ENCODE data around the gene NEURL4.

The NEURL4 gene

DNA sequence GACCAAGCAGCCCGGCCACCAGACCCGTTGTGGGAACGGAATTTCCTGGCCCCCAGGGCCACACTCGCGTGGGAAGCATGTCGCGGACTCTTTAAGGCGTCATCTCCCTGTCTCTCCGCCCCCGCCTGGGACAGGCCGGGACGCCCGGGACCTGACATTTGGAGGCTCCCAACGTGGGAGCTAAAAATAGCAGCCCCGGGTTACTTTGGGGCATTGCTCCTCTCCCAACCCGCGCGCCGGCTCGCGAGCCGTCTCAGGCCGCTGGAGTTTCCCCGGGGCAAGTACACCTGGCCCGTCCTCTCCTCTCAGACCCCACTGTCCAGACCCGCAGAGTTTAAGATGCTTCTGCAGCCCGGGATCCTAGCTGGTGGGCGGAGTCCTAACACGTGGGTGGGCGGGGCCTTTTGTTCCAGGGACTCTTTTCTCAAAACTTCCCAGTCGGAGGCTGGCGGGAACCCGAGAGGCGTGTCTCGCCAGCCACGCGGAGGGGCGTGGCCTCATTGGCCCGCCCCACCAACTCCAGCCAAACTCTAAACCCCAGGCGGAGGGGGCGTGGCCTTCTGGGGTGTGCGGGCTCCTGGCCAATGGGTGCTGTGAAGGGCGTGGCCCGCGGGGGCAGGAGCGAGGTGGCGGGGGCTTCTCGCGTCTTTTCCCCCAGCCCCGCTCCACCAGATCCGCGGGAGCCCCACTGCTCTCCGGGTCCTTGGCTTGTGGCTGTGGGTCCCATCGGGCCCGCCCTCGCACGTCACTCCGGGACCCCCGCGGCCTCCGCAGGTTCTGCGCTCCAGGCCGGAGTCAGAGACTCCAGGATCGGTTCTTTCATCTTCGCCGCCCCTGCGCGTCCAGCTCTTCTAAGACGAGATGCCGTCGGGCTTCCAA is 47.8 kb downstream of the NEURL4 start, which contains the start of gene SLC2A4:
TSS of gene SLC2A4 (plus strand) at position 645 of the 879 bp plus-strand sequence. CDS start at position 862, 217 bp downstream.
- DNase-seq (ENCODE audit: low read depth in 1 of 2, low spot score in 1 of 2) = peak; percentile 42 to 74

DNA sequence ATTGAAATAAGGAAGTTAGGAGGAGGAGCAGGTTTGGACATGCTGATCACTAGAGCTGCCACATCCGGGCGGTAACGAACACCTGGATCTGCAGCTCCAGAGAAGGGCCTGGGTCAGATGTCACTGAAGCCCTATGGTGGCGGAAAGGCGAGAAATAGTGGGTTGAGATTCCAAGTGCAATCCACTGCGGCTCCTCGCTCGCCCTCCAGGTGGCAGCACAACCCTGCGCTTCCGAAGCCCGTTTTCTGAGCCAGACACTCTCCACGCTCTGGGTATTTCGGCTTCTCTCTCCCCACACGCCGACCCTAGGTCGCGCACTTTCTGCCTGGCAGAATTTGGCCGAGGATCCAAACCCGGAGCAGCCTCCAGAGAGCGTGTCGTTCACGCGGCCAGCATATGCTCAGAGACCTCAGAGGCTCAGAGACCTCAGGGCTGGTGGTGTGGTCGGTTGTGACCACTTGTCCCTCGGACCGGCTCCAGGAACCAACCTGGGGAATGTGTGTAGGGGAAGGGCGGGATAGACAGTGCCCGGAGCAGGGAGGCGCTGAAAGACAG is 48.5 kb downstream of the NEURL4 start:
- peak; percentile 75 to 77 for DNase-seq (ENCODE audit: low read depth in 1 of 2, low spot score in 1 of 2)

DNA sequence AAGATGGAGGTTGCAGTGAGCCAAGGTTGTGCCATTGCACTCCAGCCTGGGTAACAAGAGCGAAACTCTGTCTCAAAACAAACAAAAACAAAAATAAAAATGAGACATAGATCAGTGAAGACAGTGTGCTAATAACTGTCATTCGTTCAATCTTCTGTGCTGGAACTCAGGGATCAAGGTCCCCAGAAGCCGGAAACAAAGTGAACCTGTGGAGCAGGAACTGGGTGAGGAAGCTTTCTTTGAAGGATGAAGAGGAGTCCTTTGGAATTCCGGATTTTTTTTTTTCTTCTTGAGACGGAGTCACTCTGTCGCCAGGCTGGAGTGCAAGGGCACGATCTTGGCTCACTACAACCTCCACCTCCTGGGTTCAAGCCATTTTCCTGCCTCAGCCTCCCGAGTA is 49.7 kb downstream of the NEURL4 start:
- DNase-seq (ENCODE audit: low read depth in 1 of 2, low spot score in 1 of 2) = no peak

DNA sequence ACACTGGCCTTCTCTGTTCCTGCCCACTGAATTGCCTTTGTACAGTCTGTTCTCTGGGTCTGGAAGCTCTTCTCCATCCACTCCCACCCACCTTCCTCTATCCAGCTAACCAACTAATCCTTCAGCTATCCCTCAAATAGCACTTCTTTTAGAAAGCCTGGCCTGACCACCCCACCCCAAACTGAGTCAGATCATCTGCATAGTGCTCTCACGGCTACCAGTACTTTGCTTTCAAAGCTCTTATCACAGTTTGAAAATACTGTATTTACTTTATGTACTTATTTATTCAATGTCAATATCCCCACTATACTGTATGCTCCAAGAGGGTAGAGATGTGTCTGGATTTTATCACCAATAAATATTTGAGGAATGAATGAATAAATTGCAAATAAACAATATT is 62.4 kb downstream of the NEURL4 start:
- no peak for DNase-seq (ENCODE audit: low read depth in 1 of 2, low spot score in 1 of 2)

Measured in activated T-helper 1 cell treated with anti-CD3 and anti-CD28 coated beads, Interleukin-2, amount 50 U/mL, for 16 hours (primary cell).